GM12872 (cell line): Measurements from ENCODE around the gene COX19.

ENCODE experiments used
- TF ChIP-seq, protein P1 (sequence below): IDR thresholded peaks from 3 replicates; pipeline ENCODE4 v1.5.1; 2011; ENCODE audit warnings: low read depth, mild to moderate bottlenecking, low read length, moderate library complexity; ENCODE audit not compliant: insufficient read depth

The COX19 gene

DNA sequence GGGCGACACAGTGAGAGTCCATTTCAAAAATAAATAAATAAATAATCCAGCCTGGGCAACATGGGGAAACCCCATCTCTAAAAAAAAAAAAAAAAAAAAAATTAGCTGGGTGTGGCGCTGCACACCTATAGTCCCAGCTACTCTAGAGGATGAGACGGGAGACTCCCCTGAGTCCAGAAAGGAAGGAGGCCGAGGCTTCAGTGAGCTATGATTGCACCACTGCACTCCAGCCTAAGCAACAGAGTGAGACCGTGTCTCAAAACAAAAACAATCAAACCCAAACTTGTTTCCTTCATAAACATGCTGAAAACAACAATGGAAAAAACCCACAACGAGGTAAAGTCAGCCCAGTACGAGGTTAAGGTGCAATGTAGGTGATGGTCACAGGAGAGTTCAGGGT is 1.2 kb downstream of the COX19 start:
- TF ChIP-seq, protein P1, sequence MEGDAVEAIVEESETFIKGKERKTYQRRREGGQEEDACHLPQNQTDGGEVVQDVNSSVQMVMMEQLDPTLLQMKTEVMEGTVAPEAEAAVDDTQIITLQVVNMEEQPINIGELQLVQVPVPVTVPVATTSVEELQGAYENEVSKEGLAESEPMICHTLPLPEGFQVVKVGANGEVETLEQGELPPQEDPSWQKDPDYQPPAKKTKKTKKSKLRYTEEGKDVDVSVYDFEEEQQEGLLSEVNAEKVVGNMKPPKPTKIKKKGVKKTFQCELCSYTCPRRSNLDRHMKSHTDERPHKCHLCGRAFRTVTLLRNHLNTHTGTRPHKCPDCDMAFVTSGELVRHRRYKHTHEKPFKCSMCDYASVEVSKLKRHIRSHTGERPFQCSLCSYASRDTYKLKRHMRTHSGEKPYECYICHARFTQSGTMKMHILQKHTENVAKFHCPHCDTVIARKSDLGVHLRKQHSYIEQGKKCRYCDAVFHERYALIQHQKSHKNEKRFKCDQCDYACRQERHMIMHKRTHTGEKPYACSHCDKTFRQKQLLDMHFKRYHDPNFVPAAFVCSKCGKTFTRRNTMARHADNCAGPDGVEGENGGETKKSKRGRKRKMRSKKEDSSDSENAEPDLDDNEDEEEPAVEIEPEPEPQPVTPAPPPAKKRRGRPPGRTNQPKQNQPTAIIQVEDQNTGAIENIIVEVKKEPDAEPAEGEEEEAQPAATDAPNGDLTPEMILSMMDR: no peak

DNA sequence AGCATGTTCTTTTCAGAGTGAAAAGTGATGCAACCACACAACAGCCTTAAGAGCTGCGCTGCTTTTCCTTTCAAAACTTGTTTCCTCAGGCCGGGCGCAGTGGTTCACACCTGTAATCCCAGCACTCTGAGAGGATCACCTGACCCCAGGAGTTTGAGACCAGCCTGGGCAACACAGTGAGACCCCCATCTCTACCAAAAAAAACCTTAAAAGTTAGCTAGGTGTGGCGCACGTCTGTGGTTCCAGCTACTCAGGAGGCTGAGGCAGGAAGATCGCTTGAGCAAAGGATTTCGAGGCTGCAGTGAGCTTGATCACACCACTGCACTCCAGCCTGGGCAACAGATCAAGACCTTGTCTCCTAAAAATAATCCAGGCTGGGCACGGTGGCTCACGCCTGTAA is 2.0 kb downstream of the COX19 start:
- TF ChIP-seq, protein P1: no peak

DNA sequence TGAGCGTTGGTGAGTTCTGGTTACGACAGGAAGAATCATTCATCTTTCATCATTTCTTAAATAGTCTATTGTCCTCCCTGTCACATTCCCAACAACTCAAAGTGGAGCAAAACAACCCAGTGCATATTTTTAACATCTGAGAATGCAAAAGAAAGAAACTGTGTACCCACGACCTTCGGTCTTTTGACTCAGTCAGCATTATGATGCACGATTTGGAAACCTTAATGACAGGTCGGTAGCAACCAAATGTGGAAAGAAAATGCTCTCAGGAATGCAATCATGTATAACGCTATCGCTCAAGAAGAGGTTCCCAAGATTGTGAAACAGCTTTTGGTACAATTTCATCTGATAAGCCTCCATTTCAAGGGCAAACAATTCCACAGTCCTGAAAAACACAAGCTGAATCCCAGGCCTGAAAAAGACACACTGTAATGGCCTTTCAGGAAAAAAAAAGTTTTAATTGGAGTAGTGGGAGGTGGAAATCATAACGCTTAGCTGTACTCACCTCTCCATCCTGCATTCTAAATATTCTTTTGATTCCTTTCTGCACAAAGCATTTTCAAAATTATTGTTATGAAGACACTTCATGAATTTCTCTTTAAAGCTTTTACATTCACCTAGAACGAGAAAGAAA is 2.6 kb downstream of the COX19 start:
- TF ChIP-seq, protein P1: no peak

DNA sequence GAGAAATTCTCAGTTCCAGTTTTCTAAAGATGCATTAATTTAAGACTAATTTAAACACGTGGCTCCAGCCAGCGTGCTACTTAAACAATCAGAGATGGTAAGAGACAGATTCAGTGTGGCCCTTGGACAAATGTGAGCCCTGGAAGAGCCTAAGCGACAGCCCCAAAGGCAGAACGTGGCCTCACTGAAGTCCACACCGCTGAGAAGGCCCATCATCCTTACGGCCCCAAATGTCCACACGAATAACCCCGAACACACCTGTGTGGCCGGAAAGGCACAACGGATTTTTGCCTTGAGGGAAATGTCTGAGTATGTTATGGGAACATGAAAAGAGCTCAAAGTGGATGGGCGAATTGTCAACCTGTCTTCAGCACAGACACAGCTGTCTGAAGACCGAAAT is 3.2 kb downstream of the COX19 start:
- TF ChIP-seq, protein P1: no peak

DNA sequence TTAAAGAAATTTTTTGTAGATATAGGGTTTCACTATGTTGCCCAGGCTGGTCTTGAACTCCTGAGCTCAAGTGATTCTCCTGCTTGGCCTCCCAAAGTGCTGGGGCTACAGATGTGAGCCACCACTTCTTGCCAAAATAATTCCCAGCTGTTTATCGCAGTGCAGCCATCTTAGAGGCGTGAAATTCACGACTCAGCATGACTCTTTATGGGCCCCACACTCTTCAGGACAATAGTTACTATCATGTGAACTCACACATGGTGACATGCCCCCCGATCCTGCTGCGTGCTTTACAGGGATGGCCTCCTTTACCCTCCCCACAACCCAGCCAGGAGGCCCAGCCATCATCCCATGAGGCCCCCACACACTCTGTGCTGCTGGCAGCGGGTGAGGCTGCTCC is 4.6 kb downstream of the COX19 start:
- TF ChIP-seq, protein P1: no peak

DNA sequence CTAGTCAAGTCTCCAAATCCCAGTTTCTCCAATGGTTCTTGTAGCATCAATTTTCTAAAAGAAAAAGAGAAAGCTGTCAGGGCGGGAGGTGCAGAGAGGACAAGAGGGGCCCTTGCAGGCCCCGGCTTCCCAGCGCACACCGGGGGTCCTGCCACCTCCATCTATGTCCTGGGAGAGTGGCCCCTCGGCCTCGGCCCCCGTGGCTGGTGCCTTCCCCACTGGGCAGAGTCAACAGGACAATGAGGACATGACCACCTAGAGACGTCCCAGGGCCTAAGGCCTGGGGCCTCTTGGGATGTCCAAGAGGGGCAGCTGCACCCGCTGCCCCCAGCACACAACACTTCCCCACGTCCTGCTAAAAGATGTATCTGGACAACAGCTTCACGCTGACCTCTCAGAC is 5.9 kb downstream of the COX19 start:
- TF ChIP-seq, protein P1: no peak

DNA sequence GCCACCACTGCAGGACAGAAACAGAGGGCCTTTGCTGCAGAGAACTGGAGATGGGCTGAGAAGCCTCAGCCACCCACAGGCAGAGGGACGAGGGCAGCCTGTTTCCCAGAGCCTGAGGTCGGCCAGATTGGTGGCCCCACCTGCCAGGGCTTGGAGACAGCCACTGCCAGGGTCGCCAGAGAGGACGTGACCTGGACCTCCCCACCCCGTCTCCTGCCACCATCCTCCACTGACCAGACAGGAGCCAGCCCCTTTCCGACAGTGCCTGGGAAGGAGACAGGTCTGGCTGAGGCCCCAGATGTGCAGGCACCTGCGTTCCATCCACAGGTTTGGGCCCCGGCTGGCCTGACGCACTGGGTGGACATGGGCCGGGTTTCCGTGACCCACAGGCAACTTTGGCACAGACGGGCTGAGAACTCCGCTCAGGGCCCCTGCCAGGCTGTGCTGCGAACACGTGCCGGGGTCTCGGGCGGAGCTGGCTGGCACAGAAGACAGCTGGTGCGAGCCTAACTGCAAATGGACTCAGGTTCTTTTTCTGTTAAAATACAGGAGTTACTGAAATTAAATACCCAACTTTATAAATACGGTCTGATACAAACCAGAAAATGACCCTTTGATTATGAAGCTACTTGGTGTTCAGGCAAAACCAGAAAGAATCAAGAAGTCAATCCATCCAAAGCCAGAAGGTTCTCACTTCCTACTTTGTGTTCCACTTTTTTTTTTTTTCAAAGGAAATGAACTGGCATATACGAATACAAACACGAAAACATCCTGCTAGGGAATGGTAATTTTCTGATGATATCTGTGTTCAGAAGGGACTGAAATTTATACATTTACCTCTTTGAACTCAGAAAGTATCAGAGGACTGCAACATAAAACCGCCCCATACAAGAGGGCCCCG is 6.9 kb downstream of the COX19 start:
- TF ChIP-seq, protein P1: no peak
